DOHH2 (cell line): ENCODE measurements around the gene PKD1L1.

Experiments
- EZH2phosphoT487 ChIP-seq: fragments of 200-600 bp; sonication (generic); IDR thresholded peaks from 2 replicates; pipeline ENCODE4 v1.6.1; 2017; ENCODE audit warnings: borderline replicate concordance, mild to moderate bottlenecking, antibody characterized with exemption, low read length, moderate library complexity, mixed read lengths
- TF ChIP-seq, protein P1 (sequence below): fragments of 200-600 bp; sonication (generic); IDR thresholded peaks from one replicate; pipeline ENCODE4 v1.5.1; 2014; ENCODE audit warnings: antibody characterized with exemption, mild to moderate bottlenecking, low read depth, low read length; ENCODE audit not compliant: poor library complexity, severe bottlenecking

GRCh38 chr7:47803025-47803424 lies 145.2 kb downstream of the PKD1L1 start:
- TF ChIP-seq, protein P1, sequence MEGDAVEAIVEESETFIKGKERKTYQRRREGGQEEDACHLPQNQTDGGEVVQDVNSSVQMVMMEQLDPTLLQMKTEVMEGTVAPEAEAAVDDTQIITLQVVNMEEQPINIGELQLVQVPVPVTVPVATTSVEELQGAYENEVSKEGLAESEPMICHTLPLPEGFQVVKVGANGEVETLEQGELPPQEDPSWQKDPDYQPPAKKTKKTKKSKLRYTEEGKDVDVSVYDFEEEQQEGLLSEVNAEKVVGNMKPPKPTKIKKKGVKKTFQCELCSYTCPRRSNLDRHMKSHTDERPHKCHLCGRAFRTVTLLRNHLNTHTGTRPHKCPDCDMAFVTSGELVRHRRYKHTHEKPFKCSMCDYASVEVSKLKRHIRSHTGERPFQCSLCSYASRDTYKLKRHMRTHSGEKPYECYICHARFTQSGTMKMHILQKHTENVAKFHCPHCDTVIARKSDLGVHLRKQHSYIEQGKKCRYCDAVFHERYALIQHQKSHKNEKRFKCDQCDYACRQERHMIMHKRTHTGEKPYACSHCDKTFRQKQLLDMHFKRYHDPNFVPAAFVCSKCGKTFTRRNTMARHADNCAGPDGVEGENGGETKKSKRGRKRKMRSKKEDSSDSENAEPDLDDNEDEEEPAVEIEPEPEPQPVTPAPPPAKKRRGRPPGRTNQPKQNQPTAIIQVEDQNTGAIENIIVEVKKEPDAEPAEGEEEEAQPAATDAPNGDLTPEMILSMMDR, result no peak
- TF ChIP-seq EZH2phosphoT487, result no peak
